GM19468 (cell line): Measurements from ENCODE around the gene PTCH1.

Experiments
- ATAC-seq: cut with Tn5 transposase; IDR thresholded peaks from one replicate; pipeline ENCODE4 v1.9.1; 2021; ENCODE audit warnings: mild to moderate bottlenecking, moderate library complexity, moderate number of reproducible peaks; ENCODE audit not compliant: unreplicated experiment; ENCODE audit errors: extremely low read depth

Gene PTCH1

GRCh38 chr9:95513711-95514110, 3.1 kb downstream of the PTCH1 start:
- no peak for ATAC-seq

- no peak for ATAC-seq
Measured at GRCh38 chr9:95512709-95513095, 4.1 kb downstream of the PTCH1 start.

GRCh38 chr9:95511952-95512708, 4.6 kb downstream of the PTCH1 start:
- ATAC-seq, result no peak

GRCh38 chr9:95511616-95511931, 5.2 kb downstream of the PTCH1 start:
- no peak for ATAC-seq

- ATAC-seq, result peak; percentile 29
Measured at GRCh38 chr9:95510709-95511615, 5.8 kb downstream of the PTCH1 start.

GRCh38 chr9:95509851-95510708, 6.7 kb downstream of the PTCH1 start:
- ATAC-seq, result no peak

- no peak for ATAC-seq
Measured at GRCh38 chr9:95508968-95509850, 7.6 kb downstream of the PTCH1 start.

GRCh38 chr9:95508242-95508967, 8.4 kb downstream of the PTCH1 start:
- no peak for ATAC-seq

- ATAC-seq, result no peak
Measured at GRCh38 chr9:95507464-95508241, 9.1 kb downstream of the PTCH1 start.

- no peak for ATAC-seq
Measured at GRCh38 chr9:95506678-95507463, 9.9 kb downstream of the PTCH1 start.

- ATAC-seq, result no peak
Measured at GRCh38 chr9:95506428-95506677, 10.4 kb downstream of the PTCH1 start.

GRCh38 chr9:95505717-95506427, 10.9 kb downstream of the PTCH1 start:
- ATAC-seq, result no peak

GRCh38 chr9:95505072-95505716, 11.6 kb downstream of the PTCH1 start:
- no peak for ATAC-seq

GRCh38 chr9:95504053-95504963, 12.5 kb downstream of the PTCH1 start:
- ATAC-seq, result no peak

GRCh38 chr9:95503369-95503768, 13.4 kb downstream of the PTCH1 start:
- ATAC-seq, result no peak

- no peak for ATAC-seq
Measured at GRCh38 chr9:95502248-95502647, 14.5 kb downstream of the PTCH1 start.
